ENCODE data around the gene MTA1.

MTA1 gene

GRCh38 chr14:105424861-105425260 is 5.2 kb downstream of the MTA1 start:
- no peak for DNase-seq (ENCODE audit: low spot score)

- DNase-seq (ENCODE audit: low spot score) = no peak
Observed at GRCh38 chr14:105425823-105426247, 6.2 kb downstream of the MTA1 start.

GRCh38 chr14:105426416-105427130 is 6.9 kb downstream of the MTA1 start:
- DNase-seq (ENCODE audit: low spot score) = no peak

- no peak for DNase-seq (ENCODE audit: low spot score)
Observed at GRCh38 chr14:105427412-105427811, 7.8 kb downstream of the MTA1 start.

- DNase-seq (ENCODE audit: low spot score) = no peak
Observed at GRCh38 chr14:105427936-105428485, 8.4 kb downstream of the MTA1 start.

- no peak for DNase-seq (ENCODE audit: low spot score)
Observed at GRCh38 chr14:105430042-105430441, 10.4 kb downstream of the MTA1 start.

- no peak for DNase-seq (ENCODE audit: low spot score)
Observed at GRCh38 chr14:105430565-105430964, 10.9 kb downstream of the MTA1 start.

GRCh38 chr14:105431256-105431655 is 11.6 kb downstream of the MTA1 start:
- no peak for DNase-seq (ENCODE audit: low spot score)

GRCh38 chr14:105432657-105433056 is 13.0 kb downstream of the MTA1 start:
- DNase-seq (ENCODE audit: low spot score) = no peak

- DNase-seq (ENCODE audit: low spot score) = no peak
Observed at GRCh38 chr14:105433161-105433605, 13.6 kb downstream of the MTA1 start.

GRCh38 chr14:105436402-105436801 is 16.8 kb downstream of the MTA1 start:
- DNase-seq (ENCODE audit: low spot score) = no peak

GRCh38 chr14:105436891-105437722 is 17.5 kb downstream of the MTA1 start:
- DNase-seq (ENCODE audit: low spot score) = no peak

- DNase-seq (ENCODE audit: low spot score) = no peak
Observed at GRCh38 chr14:105437723-105438500, 18.3 kb downstream of the MTA1 start.

- no peak for DNase-seq (ENCODE audit: low spot score)
Observed at GRCh38 chr14:105439179-105439578, 19.6 kb downstream of the MTA1 start.

GRCh38 chr14:105439710-105440553 is 20.3 kb downstream of the MTA1 start:
- no peak for DNase-seq (ENCODE audit: low spot score)

GRCh38 chr14:105440554-105440900 is 20.9 kb downstream of the MTA1 start:
- DNase-seq (ENCODE audit: low spot score) = no peak

GRCh38 chr14:105440992-105441391 is 21.4 kb downstream of the MTA1 start:
- DNase-seq (ENCODE audit: low spot score) = no peak

- peak; percentile 38 for DNase-seq (ENCODE audit: low spot score)
Observed at GRCh38 chr14:105442125-105442524, 22.5 kb downstream of the MTA1 start.

- no peak for DNase-seq (ENCODE audit: low spot score)
Observed at GRCh38 chr14:105442834-105443233, 23.2 kb downstream of the MTA1 start.

GRCh38 chr14:105444859-105445258 is 25.2 kb downstream of the MTA1 start:
- DNase-seq (ENCODE audit: low spot score) = no peak

GRCh38 chr14:105445290-105445689 is 25.7 kb downstream of the MTA1 start:
- no peak for DNase-seq (ENCODE audit: low spot score)
